Measurements from ENCODE around the gene NXPH2. TPM values are rescaled to one million over a fixed set of nuclear protein-coding genes. Genes with fewer than 3 reads are reported as not detected.
A peak's percentile ranks its signal among the peaks of the same experiment; 100 is the strongest.

NXPH2 gene
- total RNA-seq, 2 donors from 2014 or later: 0.48 to 1.3 TPM

DNA sequence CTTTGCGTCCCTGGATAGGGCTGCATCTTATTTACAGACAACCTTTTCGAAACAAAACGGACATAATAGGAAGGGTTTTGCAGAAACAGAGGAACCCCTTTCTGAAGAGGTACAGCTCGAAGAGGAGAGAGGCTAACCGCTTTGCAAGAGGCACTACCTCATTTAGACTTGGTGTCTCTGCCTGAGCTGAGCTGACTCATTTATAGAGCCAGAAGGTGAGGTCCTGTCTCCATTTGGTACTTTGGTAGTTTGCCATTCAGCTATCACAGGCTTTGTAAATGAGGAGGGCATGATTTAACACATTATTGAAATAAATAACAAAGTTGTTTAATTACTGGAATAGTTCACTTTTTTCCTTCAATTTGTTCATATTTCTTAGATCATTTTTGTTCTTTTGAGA is 2.2 kb upstream of the NXPH2 start:
- TF ChIP-seq, protein P1, sequence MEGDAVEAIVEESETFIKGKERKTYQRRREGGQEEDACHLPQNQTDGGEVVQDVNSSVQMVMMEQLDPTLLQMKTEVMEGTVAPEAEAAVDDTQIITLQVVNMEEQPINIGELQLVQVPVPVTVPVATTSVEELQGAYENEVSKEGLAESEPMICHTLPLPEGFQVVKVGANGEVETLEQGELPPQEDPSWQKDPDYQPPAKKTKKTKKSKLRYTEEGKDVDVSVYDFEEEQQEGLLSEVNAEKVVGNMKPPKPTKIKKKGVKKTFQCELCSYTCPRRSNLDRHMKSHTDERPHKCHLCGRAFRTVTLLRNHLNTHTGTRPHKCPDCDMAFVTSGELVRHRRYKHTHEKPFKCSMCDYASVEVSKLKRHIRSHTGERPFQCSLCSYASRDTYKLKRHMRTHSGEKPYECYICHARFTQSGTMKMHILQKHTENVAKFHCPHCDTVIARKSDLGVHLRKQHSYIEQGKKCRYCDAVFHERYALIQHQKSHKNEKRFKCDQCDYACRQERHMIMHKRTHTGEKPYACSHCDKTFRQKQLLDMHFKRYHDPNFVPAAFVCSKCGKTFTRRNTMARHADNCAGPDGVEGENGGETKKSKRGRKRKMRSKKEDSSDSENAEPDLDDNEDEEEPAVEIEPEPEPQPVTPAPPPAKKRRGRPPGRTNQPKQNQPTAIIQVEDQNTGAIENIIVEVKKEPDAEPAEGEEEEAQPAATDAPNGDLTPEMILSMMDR (IDR thresholded peaks at IDR 0.05): no peak
- Histone ChIP-seq H3K9me3 (no peaks in the 10 kb centered on the region), H3K27ac (no peak overlapping the region), H3K36me3 (no peaks in the 10 kb centered on the region), H3K27me3 (peaks cover 0 to 12% of the 10 kb centered on the region in 2 donors), H3K4me1 (peaks cover 0 to 19% of the 10 kb centered on the region in 2 donors), H3K4me3 (no peak overlapping the region)
- no peak for DNase-seq (ENCODE audit: low spot score)

DNA sequence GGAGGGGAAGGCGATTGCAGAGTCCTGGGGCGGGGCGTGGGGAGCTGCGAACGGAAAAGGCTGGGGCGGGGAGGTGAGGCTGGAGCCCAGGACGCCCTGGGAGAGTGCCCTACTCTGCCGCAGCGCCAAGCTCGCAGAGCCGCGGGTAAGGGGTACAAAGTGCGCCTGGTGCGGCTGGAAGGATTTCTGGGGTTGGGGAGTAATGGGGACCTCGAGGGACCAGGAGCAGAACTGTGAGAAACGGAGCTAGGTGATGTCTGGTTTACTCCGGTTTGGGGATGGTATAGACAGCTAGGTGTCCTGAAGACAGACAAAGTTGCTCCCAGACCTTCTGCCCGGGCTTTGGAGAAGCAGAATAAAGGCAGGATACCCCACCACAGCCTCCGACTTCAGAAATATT is 718 bp upstream of the NXPH2 start:
- H3K36me3 ChIP-seq: no peaks in the 10 kb centered on the region
- H3K4me3 ChIP-seq: peak overlapping the region in 1 of 2 donors; percentile 46
- H3K4me1 ChIP-seq: peaks cover 0 to 19% of the 10 kb centered on the region in 2 donors
- H3K27ac ChIP-seq: no peak overlapping the region
- H3K27me3 ChIP-seq: peaks cover 0 to 12% of the 10 kb centered on the region in 2 donors
- TF ChIP-seq, protein P1 (IDR thresholded peaks at IDR 0.05): no peak
- DNase-seq (ENCODE audit: low spot score): no peak
- H3K9me3 ChIP-seq: no peaks in the 10 kb centered on the region

DNA sequence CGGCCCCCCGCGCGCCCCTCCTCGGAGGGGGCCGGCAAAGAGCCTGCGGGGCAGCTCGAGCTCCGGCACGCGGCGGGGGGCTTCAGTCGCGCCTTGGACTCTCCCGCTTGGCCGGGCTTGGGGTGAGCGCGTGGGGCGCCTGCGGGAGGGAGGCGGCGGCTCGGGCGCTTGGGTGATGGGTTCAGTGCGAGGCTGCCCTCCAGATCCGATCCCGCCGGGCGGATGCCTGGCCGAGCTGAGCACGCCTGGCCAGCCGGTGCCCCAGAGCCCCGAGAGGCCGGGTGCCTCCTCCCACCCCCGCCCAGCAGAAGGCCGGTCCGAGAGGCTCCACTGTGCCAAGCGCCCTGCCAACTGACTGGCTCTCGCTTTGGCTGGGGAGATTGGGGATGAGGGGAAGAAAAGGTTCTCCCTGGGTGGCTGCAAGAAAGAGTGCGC is 273 bp upstream of the NXPH2 start:
- H3K27me3 ChIP-seq: peaks cover 0 to 12% of the 10 kb centered on the region in 2 donors
- H3K36me3 ChIP-seq: no peaks in the 10 kb centered on the region
- H3K4me3 ChIP-seq: peak overlapping the region; percentile 14 to 46
- DNase-seq (ENCODE audit: low spot score): no peak
- no peak overlapping the region for H3K27ac ChIP-seq
- TF ChIP-seq, protein P1 (IDR thresholded peaks at IDR 0.05): no peak
- no peaks in the 10 kb centered on the region for H3K9me3 ChIP-seq
- peaks cover 0 to 19% of the 10 kb centered on the region in 2 donors for H3K4me1 ChIP-seq

DNA sequence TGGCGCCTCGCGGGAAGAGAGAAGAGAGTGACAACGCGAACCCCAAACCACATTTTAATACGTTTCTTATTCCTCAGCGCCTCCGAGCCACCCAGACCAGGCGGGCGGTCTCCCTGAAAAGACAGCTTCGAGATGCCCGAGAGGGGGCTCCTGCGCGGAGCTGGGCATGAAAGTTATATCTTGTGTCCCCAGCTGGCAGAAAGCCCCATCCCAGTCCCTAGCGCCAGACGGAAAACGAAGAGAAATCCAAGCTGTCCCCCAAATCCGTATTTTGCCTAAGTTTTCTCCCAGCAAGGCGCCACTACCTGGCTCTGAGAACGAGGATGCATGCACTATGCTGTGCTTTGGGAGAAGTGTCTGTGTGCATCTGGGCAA is 797 bp downstream of the NXPH2 start:
- no peak for DNase-seq (ENCODE audit: low spot score)
- Histone ChIP-seq H3K36me3 (no peaks in the 10 kb centered on the region), H3K9me3 (no peaks in the 10 kb centered on the region), H3K27ac (no peak overlapping the region), H3K4me1 (peaks cover 0 to 19% of the 10 kb centered on the region in 2 donors), H3K27me3 (peaks cover 0 to 12% of the 10 kb centered on the region in 2 donors), H3K4me3 (peak overlapping the region in 1 of 2 donors; percentile 46)
- TF ChIP-seq, protein P1 (IDR thresholded peaks at IDR 0.05): no peak

DNA sequence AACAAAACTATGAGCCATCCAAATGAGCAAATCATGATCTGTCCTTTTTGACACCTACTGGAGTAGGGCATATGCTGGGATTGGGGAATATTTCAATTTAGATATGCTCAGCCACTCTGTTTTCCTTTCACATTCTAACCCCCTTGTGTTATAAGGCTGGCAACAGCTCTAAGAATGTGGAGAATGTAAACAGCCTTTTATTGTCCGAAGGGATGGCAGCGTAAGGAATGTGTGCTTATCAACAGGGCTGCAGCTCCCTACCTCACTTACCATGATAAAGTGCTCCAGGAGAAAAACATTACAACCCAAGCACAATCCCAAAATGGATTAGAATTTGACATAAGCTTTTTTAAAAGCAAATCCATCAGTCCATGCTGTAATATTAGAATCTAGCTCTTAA is 2.2 kb downstream of the NXPH2 start:
- H3K4me1 ChIP-seq: peaks cover 0 to 19% of the 10 kb centered on the region in 2 donors
- H3K27ac ChIP-seq: no peak overlapping the region
- TF ChIP-seq, protein P1 (IDR thresholded peaks at IDR 0.05): no peak
- H3K4me3 ChIP-seq: no peak overlapping the region
- no peaks in the 10 kb centered on the region for H3K9me3 ChIP-seq
- DNase-seq (ENCODE audit: low spot score): no peak
- H3K36me3 ChIP-seq: no peaks in the 10 kb centered on the region
- peaks cover 0 to 12% of the 10 kb centered on the region in 2 donors for H3K27me3 ChIP-seq

DNA sequence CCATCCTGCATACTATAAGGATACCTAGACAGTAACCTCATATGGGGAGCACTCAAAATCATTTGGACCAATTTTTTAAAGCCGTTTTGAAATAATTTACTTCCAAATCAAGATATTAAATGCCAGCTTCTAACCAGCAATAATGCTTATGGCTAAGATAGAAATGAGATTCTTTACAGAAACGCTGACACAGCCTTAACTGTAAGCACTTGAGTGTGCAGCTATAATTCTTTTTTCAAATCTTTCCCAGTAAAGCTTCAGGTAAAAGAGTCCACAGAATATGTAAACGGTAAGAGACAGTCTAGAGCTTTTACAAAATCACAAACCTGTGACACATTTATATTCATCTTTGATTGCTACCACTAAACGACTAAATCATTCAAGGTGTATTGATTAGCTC is 4.5 kb downstream of the NXPH2 start:
- TF ChIP-seq, protein P1 (IDR thresholded peaks at IDR 0.05): no peak
- peaks cover 0 to 12% of the 10 kb centered on the region in 2 donors for H3K27me3 ChIP-seq
- H3K4me3 ChIP-seq: no peak overlapping the region
- no peaks in the 10 kb centered on the region for H3K9me3 ChIP-seq
- peaks cover 0 to 18% of the 10 kb centered on the region in 2 donors for H3K4me1 ChIP-seq
- H3K27ac ChIP-seq: no peak overlapping the region
- H3K36me3 ChIP-seq: no peaks in the 10 kb centered on the region
- DNase-seq (ENCODE audit: low spot score): no peak
